Measurements from ENCODE around the gene AKAP1.

The AKAP1 gene

GRCh38 chr17:57067162-57067561 is 17.9 kb upstream of the AKAP1 start:
- Mint-ChIP-seq H3K4me1 (ENCODE audit: low read depth) (no peaks in the 10 kb centered on the region), H3K4me3 (no peak overlapping the region), H3K27me3 (ENCODE audit: low read depth) (peaks cover 5% of the 10 kb centered on the region), H3K27ac (no peak overlapping the region), H3K36me3 (ENCODE audit: low read depth) (no peaks in the 10 kb centered on the region), H3K9me3 (no peaks in the 10 kb centered on the region)

GRCh38 chr17:57067781-57068180 is 17.3 kb upstream of the AKAP1 start:
- Mint-ChIP-seq H3K9me3 (no peaks in the 10 kb centered on the region), H3K27me3 (ENCODE audit: low read depth) (peaks cover 4% of the 10 kb centered on the region), H3K4me3 (no peak overlapping the region)

GRCh38 chr17:57068222-57068658 is 16.8 kb upstream of the AKAP1 start:
- Mint-ChIP-seq H3K27ac (no peak overlapping the region), H3K36me3 (ENCODE audit: low read depth) (no peaks in the 10 kb centered on the region), H3K4me3 (no peak overlapping the region), H3K4me1 (ENCODE audit: low read depth) (no peaks in the 10 kb centered on the region), H3K27me3 (ENCODE audit: low read depth) (peaks cover 4% of the 10 kb centered on the region), H3K9me3 (no peaks in the 10 kb centered on the region)

More at GRCh38 chr17:57067781-57068180, 17.3 kb upstream of the AKAP1 start:
- no peaks in the 10 kb centered on the region for H3K4me1 Mint-ChIP-seq (ENCODE audit: low read depth)
- H3K27ac Mint-ChIP-seq: no peak overlapping the region
- H3K36me3 Mint-ChIP-seq (ENCODE audit: low read depth): no peaks in the 10 kb centered on the region

GRCh38 chr17:57068707-57069106 is 16.3 kb upstream of the AKAP1 start:
- no peaks in the 10 kb centered on the region for H3K4me1 Mint-ChIP-seq (ENCODE audit: low read depth)
- no peaks in the 10 kb centered on the region for H3K36me3 Mint-ChIP-seq (ENCODE audit: low read depth)
- H3K27ac Mint-ChIP-seq: no peak overlapping the region
- no peak overlapping the region for H3K4me3 Mint-ChIP-seq
- H3K27me3 Mint-ChIP-seq (ENCODE audit: low read depth): peaks cover 9% of the 10 kb centered on the region
- H3K9me3 Mint-ChIP-seq: no peaks in the 10 kb centered on the region

GRCh38 chr17:57071991-57072944 is 12.8 kb upstream of the AKAP1 start:
- Mint-ChIP-seq H3K4me1 (ENCODE audit: low read depth) (no peaks in the 10 kb centered on the region), H3K36me3 (ENCODE audit: low read depth) (no peaks in the 10 kb centered on the region), H3K4me3 (no peak overlapping the region), H3K27me3 (ENCODE audit: low read depth) (peaks cover 31% of the 10 kb centered on the region), H3K9me3 (no peaks in the 10 kb centered on the region), H3K27ac (no peak overlapping the region)

GRCh38 chr17:57073626-57074025 is 11.4 kb upstream of the AKAP1 start:
- Mint-ChIP-seq H3K27ac (no peak overlapping the region), H3K27me3 (ENCODE audit: low read depth) (peaks cover 31% of the 10 kb centered on the region), H3K4me1 (ENCODE audit: low read depth) (no peaks in the 10 kb centered on the region)

GRCh38 chr17:57075193-57075592 is 9.9 kb upstream of the AKAP1 start:
- Mint-ChIP-seq H3K27me3 (ENCODE audit: low read depth) (peaks cover 31% of the 10 kb centered on the region), H3K4me1 (ENCODE audit: low read depth) (no peaks in the 10 kb centered on the region), H3K27ac (no peak overlapping the region), H3K9me3 (no peaks in the 10 kb centered on the region), H3K36me3 (ENCODE audit: low read depth) (no peaks in the 10 kb centered on the region), H3K4me3 (no peak overlapping the region)

More at GRCh38 chr17:57073626-57074025, 11.4 kb upstream of the AKAP1 start:
- no peaks in the 10 kb centered on the region for H3K9me3 Mint-ChIP-seq
- no peaks in the 10 kb centered on the region for H3K36me3 Mint-ChIP-seq (ENCODE audit: low read depth)
- H3K4me3 Mint-ChIP-seq: no peak overlapping the region

- Mint-ChIP-seq H3K27me3 (ENCODE audit: low read depth) (peaks cover 31% of the 10 kb centered on the region), H3K9me3 (no peaks in the 10 kb centered on the region), H3K27ac (no peak overlapping the region), H3K36me3 (ENCODE audit: low read depth) (no peaks in the 10 kb centered on the region), H3K4me1 (ENCODE audit: low read depth) (no peaks in the 10 kb centered on the region), H3K4me3 (no peak overlapping the region)
Measured at GRCh38 chr17:57075785-57076184, 9.3 kb upstream of the AKAP1 start.

GRCh38 chr17:57077000-57077399 is 8.0 kb upstream of the AKAP1 start:
- H3K4me1 Mint-ChIP-seq (ENCODE audit: low read depth): no peaks in the 10 kb centered on the region
- H3K36me3 Mint-ChIP-seq (ENCODE audit: low read depth): no peaks in the 10 kb centered on the region
- no peak overlapping the region for H3K27ac Mint-ChIP-seq
- H3K27me3 Mint-ChIP-seq (ENCODE audit: low read depth): peaks cover 37% of the 10 kb centered on the region
- no peaks in the 10 kb centered on the region for H3K9me3 Mint-ChIP-seq
- no peak overlapping the region for H3K4me3 Mint-ChIP-seq

GRCh38 chr17:57078274-57078673 is 6.8 kb upstream of the AKAP1 start:
- no peak overlapping the region for H3K4me3 Mint-ChIP-seq
- no peaks in the 10 kb centered on the region for H3K9me3 Mint-ChIP-seq
- H3K36me3 Mint-ChIP-seq (ENCODE audit: low read depth): peaks cover 2% of the 10 kb centered on the region
- peaks cover 36% of the 10 kb centered on the region for H3K27me3 Mint-ChIP-seq (ENCODE audit: low read depth)
- peaks cover 6% of the 10 kb centered on the region for H3K4me1 Mint-ChIP-seq (ENCODE audit: low read depth)
- no peak overlapping the region for H3K27ac Mint-ChIP-seq

GRCh38 chr17:57080718-57081117 is 4.3 kb upstream of the AKAP1 start:
- H3K4me3 Mint-ChIP-seq: no peak overlapping the region
- no peaks in the 10 kb centered on the region for H3K9me3 Mint-ChIP-seq
- H3K36me3 Mint-ChIP-seq (ENCODE audit: low read depth): peaks cover 2% of the 10 kb centered on the region
- peaks cover 10% of the 10 kb centered on the region for H3K4me1 Mint-ChIP-seq (ENCODE audit: low read depth)
- no peak overlapping the region for H3K27ac Mint-ChIP-seq
- H3K27me3 Mint-ChIP-seq (ENCODE audit: low read depth): peaks cover 19% of the 10 kb centered on the region

GRCh38 chr17:57082441-57082840 is 2.6 kb upstream of the AKAP1 start:
- Mint-ChIP-seq H3K27me3 (ENCODE audit: low read depth) (peaks cover 6% of the 10 kb centered on the region), H3K36me3 (ENCODE audit: low read depth) (peaks cover 2% of the 10 kb centered on the region), H3K9me3 (no peaks in the 10 kb centered on the region), H3K4me3 (no peak overlapping the region), H3K27ac (no peak overlapping the region), H3K4me1 (ENCODE audit: low read depth) (peaks cover 23% of the 10 kb centered on the region)

GRCh38 chr17:57084361-57084801 is 665 bp upstream of the AKAP1 start:
- Mint-ChIP-seq H3K9me3 (no peaks in the 10 kb centered on the region), H3K4me3 (peak overlapping the region; percentile 89), H3K27ac (peak overlapping the region; percentile 90), H3K4me1 (ENCODE audit: low read depth) (peaks cover 32% of the 10 kb centered on the region), H3K36me3 (ENCODE audit: low read depth) (peaks cover 5% of the 10 kb centered on the region), H3K27me3 (ENCODE audit: low read depth) (peaks cover 6% of the 10 kb centered on the region)

GRCh38 chr17:57085448-57086068 is 512 bp downstream of the AKAP1 start:
- Mint-ChIP-seq H3K27me3 (ENCODE audit: low read depth) (peaks cover 6% of the 10 kb centered on the region), H3K36me3 (ENCODE audit: low read depth) (peaks cover 5% of the 10 kb centered on the region), H3K4me1 (ENCODE audit: low read depth) (peaks cover 32% of the 10 kb centered on the region), H3K9me3 (no peaks in the 10 kb centered on the region), H3K27ac (peak overlapping the region; percentile 58), H3K4me3 (peak overlapping the region; percentile 84)
